SU-DHL-6 (cell line): ENCODE measurements around the gene TRAF2.

Source experiments
- CTCF ChIP-seq: fragments of 200-600 bp; sonication (generic); IDR thresholded peaks from one replicate; pipeline ENCODE4 v1.5.1; 2017; ENCODE audit warnings: antibody characterized with exemption, mild to moderate bottlenecking, low read length, moderate library complexity; ENCODE audit not compliant: insufficient read depth, poor library complexity, severe bottlenecking
- EZH2phosphoT487 ChIP-seq: fragments of 200-600 bp; sonication (generic), shearing (Covaris generic); conservative IDR thresholded peaks from 2 replicates; pipeline ENCODE4 v1.6.1; 2018; ENCODE audit warnings: mild to moderate bottlenecking, antibody characterized with exemption, low read length, moderate library complexity, mixed read lengths

GRCh38 chr9:136889858-136890257, 3.5 kb downstream of the TRAF2 start:
- no peak for TF ChIP-seq CTCF
- TF ChIP-seq EZH2phosphoT487 = no peak
